GM19351 (cell line): Measurements from ENCODE around the gene LIPE.

ENCODE experiments used
- ATAC-seq: cut with Tn5 transposase; IDR thresholded peaks from one replicate; pipeline ENCODE4 v1.9.1; 2021; ENCODE audit warnings: mild to moderate bottlenecking, moderate library complexity; ENCODE audit not compliant: unreplicated experiment

The LIPE gene

DNA sequence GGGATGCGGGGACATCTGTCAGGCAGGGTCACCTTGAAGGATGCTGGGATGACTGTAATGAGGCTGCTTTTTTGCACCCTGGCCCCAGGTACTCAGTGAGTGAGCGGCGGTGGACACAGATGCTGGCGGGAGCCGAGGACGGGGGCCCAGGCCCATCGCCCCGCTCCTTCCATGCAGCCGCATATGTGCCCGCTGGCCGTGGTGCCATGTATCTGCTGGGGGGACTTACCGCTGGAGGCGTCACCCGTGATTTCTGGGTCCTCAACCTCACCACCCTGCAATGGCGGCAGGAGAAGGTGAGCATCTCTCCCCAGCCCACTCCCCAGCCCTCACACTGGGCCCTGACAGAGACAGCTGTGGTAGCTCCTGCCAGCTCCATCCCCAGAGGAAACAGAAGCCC lies 70.5 kb downstream of the LIPE start:
- no peak for ATAC-seq

DNA sequence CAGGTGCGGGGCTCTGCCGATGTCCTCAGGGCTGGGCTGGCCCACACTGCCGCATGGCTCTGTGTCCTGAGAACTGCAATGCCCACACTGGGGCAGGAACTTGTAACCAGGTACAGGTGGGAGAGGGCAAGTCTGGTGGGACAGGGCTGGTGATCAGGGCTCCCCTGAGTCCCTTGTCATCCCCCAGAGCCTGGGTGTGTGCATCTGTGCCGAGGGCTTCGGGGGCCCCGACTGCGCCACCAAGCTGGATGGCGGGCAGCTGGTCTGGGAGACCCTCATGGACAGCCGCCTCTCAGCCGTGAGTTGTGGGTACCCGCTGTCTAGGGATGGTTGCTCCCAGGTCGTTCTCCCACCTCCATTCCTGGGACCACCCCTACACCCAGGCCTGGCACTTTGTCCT lies 71.3 kb downstream of the LIPE start:
- ATAC-seq: no peak

DNA sequence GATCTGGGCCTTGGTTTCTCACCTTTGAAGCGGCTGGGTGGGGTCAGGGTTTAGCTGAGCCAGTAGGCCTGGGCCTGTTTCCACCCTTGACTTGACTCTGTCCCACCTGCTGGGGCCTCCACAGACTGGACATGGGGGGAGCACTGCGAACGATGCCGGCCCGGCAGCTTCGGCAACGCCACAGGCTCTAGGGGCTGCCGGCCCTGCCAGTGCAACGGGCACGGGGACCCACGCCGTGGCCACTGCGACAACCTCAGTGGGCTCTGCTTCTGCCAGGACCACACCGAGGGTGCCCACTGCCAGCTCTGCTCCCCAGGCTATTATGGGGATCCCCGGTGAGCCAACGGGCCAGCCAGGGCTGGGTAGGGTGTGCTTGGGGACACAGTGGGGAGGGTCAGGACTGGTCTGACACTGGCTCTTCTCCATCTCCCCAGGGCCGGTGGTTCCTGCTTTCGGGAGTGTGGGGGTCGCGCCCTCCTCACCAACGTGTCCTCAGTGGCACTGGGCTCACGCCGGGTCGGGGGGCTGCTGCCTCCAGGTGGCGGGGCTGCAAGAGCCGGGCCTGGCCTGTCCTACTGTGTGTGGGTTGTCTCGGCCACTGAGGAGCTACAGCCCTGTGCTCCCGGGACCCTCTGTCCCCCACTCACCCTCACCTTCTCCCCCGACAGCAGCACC lies 73.7 kb downstream of the LIPE start:
- ATAC-seq: no peak

DNA sequence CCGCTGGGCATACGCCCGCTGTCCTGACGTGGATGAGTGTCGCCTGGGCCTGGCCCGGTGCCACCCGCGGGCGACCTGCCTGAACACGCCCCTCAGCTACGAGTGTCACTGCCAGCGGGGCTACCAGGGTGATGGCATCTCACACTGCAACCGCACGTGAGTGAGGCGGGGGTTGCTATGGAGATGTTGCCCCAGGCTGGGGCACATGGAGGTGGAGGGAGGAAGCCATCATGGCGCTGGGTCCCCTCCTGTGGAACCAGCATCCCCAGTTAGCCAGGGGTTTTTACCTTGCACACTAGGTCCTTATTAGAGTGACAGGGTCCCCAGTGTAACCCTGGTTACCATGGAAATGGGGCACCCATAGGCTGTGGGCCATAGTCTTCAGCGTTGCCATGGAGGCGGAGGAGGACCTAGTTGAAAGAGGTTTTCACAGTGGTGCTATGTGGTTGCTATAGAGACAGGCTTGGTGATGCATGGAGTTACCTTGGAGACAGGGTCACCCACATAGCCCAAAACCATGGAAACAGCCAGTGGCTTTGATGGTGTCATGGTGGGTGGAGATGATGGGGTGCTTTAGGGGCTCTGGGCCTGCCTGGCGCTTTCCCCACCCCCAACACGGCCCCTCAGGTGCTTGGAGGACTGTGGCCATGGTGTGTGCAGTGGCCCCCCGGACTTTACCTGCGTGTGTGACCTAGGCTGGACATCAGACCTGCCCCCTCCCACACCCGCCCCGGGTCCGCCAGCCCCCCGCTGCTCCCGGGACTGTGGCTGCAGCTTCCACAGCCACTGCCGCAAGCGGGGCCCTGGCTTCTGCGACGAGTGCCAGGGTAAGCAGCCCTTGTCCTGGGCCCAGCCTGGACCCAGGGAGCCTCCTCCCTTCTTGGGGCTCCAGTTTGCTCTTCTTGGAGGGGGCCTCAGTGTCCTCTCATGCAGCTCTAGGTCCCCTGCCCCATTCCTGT lies 74.6 kb downstream of the LIPE start:
- ATAC-seq: no peak
